Activated naive CD4-positive, alpha-beta T cell treated with anti-CD3 and anti-CD28 coated beads for 36 hours (primary cell): Measurements from ENCODE around the gene CDH22. TPM values are rescaled to one million over a fixed set of nuclear protein-coding genes. Genes with fewer than 3 reads are reported as not detected.

Experiments
- CTCF ChIA-PET: fragments of 350-600 bp; sonication (Branson Sonifier 250); formaldehyde crosslinking; loops from one replicate; lab custom pipeline; 2021; ENCODE audit warnings: antibody characterized with exemption; lab: Charles Lee
- DNase-seq: peaks from one replicate; pipeline ENCODE4 v3.0.0-alpha.2; 2020
- H3K27ac Mint-ChIP-seq: one replicate; pipeline ENCODE4 v1.8.0; 2021; ENCODE audit warnings: mild to moderate bottlenecking, mixed read lengths
- H3K27me3 Mint-ChIP-seq: one replicate; pipeline ENCODE4 v1.8.0; 2021; ENCODE audit warnings: low read depth, mixed read lengths
- H3K36me3 Mint-ChIP-seq: one replicate; pipeline ENCODE4 v1.8.0; 2021; ENCODE audit warnings: low read depth, mixed read lengths
- H3K4me1 Mint-ChIP-seq: one replicate; pipeline ENCODE4 v1.8.0; 2021; ENCODE audit warnings: low read depth, mixed read lengths
- H3K4me3 Mint-ChIP-seq: one replicate; pipeline ENCODE4 v1.8.0; 2021; ENCODE audit warnings: mild to moderate bottlenecking, moderate library complexity, mixed read lengths
- H3K9me3 Mint-ChIP-seq: one replicate; pipeline ENCODE4 v1.8.0; 2021; ENCODE audit warnings: mixed read lengths
- intact Hi-C: fragments of 100-400 bp; cut with micrococcal nuclease; formaldehyde crosslinking; loops from one replicate; pipeline ENCODE4 v1.15.1; 2023
- total RNA-seq, 2 experiments: library from RNA; stranded (reverse); gene quantifications; one replicate each; pipeline ENCODE4 v1.2.3, GENCODE V29; 2021

Gene CDH22
- total RNA-seq, 2 experiments from 2014 or later = 0.07 TPM; not detected in 1

DNA sequence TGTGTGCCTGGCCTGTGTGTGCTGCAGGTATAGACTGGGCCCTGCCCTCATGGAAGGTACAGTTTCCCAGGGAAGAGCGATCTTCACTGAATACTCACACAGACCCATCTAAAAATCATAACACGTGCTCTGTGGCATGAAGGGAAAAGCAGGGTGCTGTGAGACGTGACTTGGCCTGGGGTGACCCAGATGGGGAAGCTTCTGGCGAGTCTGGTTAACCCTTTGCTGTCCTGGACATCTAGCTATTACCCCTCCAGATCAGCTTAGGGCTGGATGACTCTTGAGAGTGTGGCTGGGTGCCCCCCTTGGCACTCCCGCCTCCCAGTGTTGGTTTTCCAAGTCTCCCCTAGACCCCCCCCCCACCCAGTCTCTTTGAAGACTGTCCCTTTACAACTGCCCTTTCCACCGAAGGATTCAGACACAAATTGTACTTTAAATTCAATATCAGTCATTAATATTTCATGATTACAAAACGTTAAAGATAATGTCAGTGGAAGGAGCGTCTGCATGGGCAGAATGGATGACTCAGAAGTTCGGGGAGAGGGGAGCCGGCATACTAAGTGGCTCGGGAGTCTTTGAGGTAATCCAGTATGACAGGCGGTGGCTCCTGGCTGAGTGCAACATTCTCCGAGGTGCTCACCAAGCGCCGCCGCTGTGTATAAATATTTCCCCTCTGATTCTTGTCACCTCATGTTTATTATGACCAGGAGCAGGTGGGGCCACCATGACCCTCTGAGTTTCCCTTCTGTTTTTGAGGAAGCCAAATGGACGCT is 112.8 kb downstream of the CDH22 start:
- H3K4me1 Mint-ChIP-seq = no peaks in the 10 kb centered on the region
- H3K36me3 Mint-ChIP-seq = no peaks in the 10 kb centered on the region
- no peak overlapping the region for H3K4me3 Mint-ChIP-seq
- intact Hi-C loops = no loop called here
- H3K9me3 Mint-ChIP-seq = no peaks in the 10 kb centered on the region
- no peak for DNase-seq
- CTCF ChIA-PET = no interaction called here
- peaks cover 28% of the 10 kb centered on the region for H3K27me3 Mint-ChIP-seq
- no peak overlapping the region for H3K27ac Mint-ChIP-seq

DNA sequence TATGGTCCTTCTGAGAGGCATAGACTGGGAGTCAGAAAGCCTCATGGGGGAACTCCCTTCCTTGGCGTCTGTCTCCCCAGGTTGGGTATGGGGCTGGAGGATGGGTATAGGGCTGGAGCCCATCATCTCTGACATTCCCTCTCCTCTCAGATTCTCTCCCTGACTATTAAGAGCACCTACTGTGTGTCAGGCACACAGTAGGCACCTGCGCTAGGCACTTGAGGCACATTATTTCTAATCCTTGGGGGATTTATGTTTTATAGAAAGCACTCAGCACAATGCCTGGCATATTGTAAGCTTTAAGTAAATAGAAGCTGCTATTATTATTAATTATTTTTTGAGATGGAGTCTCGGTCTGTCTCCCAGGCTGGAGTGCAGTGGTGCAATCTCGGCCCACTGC is 113.9 kb downstream of the CDH22 start:
- Mint-ChIP-seq H3K9me3 (no peaks in the 10 kb centered on the region), H3K36me3 (no peaks in the 10 kb centered on the region), H3K27ac (no peak overlapping the region), H3K4me3 (no peak overlapping the region), H3K27me3 (peaks cover 22% of the 10 kb centered on the region), H3K4me1 (no peaks in the 10 kb centered on the region)
- no peak for DNase-seq
- CTCF ChIA-PET = no interaction called here
- intact Hi-C loops = no loop called here

DNA sequence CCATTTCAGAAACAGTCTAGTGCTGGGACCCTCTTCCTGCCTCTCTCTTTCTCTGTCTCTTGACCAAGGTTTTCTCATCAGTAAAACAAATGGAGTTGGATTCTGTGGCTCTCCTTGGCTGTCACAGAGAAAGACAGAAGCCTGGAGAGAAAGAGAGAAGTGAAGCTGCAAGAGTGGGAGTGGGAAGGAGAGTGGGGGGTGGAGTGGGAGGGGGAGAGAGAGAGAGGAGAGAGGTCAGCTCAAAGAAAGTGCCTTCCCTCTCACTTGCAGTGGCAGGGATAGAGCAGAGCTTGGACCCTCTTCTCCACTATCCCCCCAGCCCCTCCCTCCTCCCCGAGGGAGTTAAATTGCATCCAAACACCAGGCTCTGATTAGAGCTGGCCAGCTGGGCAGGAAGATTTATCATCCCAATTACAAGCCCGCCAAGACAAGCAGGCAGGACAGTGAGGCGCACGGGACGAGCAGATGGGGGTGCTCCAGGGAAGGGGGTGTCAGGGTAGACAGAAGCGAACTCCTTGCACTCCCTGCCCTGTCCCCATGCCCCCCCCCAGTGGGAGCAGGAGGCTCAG is 115.8 kb downstream of the CDH22 start:
- Mint-ChIP-seq H3K27ac (no peak overlapping the region), H3K4me1 (no peaks in the 10 kb centered on the region), H3K27me3 (peaks cover 6% of the 10 kb centered on the region), H3K4me3 (no peak overlapping the region), H3K9me3 (no peaks in the 10 kb centered on the region), H3K36me3 (no peaks in the 10 kb centered on the region)
- no peak for DNase-seq
- intact Hi-C loops = no loop called here
- CTCF ChIA-PET = interaction anchor here (0.7 kb wide), 1 partner anchor 175 kb away, joined by 5 read pairs; no protein-coding TSS in a partner anchor

DNA sequence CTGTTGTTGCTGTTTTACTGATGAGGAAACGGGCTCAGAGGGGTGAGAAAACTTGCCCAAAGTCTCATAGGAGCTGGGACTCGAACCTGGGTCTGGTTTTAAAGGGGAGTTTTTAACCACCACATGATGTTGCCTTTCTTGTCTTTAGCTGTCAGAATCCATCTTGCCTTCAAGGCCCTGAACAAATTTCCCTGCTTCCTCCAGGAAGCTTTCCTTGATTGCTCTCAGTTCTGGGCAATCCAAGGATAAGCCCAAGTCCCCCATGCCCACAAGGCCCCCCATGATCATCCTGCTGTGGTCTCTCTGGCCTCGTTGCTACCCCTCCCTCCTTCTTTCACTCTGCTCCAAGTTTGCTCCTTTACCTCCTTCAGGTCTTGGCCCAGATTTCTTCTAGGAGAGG is 116.7 kb downstream of the CDH22 start:
- CTCF ChIA-PET = interaction anchor here (0.6 kb wide), 1 partner anchor 107 kb away, joined by 5 read pairs; no protein-coding TSS in a partner anchor
- H3K4me1 Mint-ChIP-seq = no peaks in the 10 kb centered on the region
- no peak for DNase-seq
- no peak overlapping the region for H3K27ac Mint-ChIP-seq
- H3K4me3 Mint-ChIP-seq = no peak overlapping the region
- H3K36me3 Mint-ChIP-seq = no peaks in the 10 kb centered on the region
- peaks cover 2% of the 10 kb centered on the region for H3K27me3 Mint-ChIP-seq
- intact Hi-C loops = no loop called here
- H3K9me3 Mint-ChIP-seq = no peaks in the 10 kb centered on the region

DNA sequence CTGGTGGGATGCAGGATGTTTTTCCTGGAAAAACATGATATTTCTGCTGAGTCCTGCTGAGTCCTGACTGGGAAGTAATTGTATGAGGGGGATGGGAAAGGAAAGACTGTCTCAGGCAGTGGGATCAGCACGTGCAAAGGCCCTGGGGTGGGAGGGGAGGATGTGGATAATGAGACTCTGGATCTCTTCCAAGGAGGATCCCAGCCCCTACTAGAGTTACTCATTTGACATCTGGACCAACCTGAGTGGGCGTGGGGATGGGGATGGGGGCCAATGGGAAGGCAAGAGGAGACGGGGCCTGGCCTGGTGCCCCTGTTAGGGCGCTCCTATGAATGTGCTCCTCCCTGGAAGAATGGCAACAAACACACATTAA is 117.1 kb downstream of the CDH22 start:
- Mint-ChIP-seq H3K36me3 (no peaks in the 10 kb centered on the region), H3K9me3 (no peaks in the 10 kb centered on the region), H3K27me3 (peaks cover 2% of the 10 kb centered on the region), H3K4me1 (no peaks in the 10 kb centered on the region), H3K4me3 (no peak overlapping the region), H3K27ac (no peak overlapping the region)
- no peak for DNase-seq
- CTCF ChIA-PET = no interaction called here
- intact Hi-C loops = no loop called here

DNA sequence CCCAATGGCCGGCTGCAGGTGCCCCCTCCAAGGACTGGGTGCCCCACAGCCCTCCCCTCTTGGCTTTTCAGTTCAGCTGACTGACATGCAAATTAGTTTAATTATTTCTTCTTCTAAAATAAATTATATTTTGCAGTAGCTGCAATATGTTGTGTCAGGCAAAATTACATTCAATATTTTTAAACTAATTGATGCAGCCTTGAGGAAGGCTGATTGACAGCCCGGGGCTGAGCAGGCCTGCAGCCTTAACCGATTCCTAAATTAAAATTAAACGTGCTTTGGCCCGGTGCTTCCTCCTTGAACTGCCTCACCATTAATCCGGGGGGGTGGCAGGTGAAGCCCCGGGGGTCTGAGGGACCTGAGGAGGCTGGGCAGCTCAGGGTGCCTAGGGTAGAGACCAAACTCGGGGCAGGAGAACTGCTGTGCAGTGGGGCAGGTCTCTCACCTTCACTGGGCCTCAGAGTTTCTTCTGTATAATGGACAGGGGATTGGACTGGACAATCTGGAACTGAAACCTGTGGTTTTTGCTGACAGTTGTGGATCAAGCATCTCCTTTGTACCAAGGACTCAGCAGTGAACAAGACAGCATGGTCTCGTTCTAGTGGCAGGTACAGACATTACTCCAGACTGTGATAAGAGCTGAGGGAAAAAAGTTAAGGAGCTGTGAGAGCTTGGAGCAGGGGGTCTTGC is 117.7 kb downstream of the CDH22 start:
- H3K36me3 Mint-ChIP-seq = no peaks in the 10 kb centered on the region
- H3K27ac Mint-ChIP-seq = no peak overlapping the region
- peaks cover 2% of the 10 kb centered on the region for H3K27me3 Mint-ChIP-seq
- intact Hi-C loops = no loop called here
- H3K9me3 Mint-ChIP-seq = no peaks in the 10 kb centered on the region
- H3K4me3 Mint-ChIP-seq = no peak overlapping the region
- CTCF ChIA-PET = no interaction called here
- no peaks in the 10 kb centered on the region for H3K4me1 Mint-ChIP-seq
- DNase-seq = no peak

DNA sequence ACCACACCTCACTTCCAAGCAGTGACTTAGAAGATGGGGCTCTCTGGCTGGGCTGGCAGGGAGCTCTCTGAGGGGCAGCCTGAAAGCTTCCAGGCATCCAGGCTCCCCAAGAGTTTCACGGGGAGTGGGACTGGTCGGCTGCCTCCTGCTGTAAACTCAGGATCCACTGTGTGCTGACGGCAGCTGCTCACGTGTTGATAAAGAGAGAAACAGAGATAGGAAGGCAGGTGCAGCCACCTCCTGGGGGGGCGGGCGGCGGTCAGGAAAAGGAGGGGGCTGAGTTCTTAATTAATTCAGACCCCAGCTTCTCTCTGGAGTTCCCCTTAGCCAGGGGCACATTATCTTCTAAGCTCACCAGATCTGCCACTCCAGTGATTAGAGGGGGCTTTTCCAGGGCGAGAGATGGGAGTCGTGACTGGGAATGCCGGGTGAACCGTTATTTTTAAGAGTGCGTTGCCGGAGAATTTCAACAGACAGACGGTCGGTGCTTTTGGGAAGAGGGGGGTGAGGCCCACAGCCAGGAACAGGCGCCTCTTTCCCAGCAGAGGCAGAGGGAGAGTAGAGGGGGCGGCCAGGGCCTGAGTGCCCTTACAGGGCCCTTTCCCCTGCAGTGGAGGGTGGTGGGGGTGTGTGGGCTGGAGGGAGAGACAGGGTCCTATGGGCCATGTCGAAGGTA is 119.3 kb downstream of the CDH22 start:
- Mint-ChIP-seq H3K9me3 (no peaks in the 10 kb centered on the region), H3K27me3 (peaks cover 2% of the 10 kb centered on the region), H3K27ac (no peak overlapping the region), H3K36me3 (no peaks in the 10 kb centered on the region), H3K4me3 (no peak overlapping the region), H3K4me1 (no peaks in the 10 kb centered on the region)
- no peak for DNase-seq
- intact Hi-C loops = no loop called here
- CTCF ChIA-PET = interaction anchor here (0.7 kb wide), 1 partner anchor 37 kb away, joined by 3 read pairs; no protein-coding TSS in a partner anchor

DNA sequence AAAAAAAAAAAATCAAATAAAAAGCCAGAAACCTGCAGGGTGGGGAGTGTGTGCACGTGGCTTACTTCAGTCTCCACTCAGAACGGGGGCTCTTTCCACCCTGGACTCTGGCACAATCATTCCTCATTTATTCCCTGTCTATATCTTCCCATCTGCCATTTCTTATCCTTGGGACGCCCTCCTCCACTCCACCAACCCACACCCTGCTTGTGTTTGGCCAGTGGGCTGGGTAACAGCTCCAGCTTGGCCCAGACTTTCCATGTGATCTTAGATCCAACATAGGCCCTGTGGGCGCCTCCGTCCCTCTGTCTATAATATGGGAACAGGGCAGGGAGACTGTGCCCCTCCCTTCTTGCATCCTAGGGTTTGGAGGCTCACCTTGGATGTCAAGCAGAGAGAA is 122.1 kb downstream of the CDH22 start:
- Mint-ChIP-seq H3K4me3 (no peak overlapping the region), H3K9me3 (no peaks in the 10 kb centered on the region), H3K36me3 (no peaks in the 10 kb centered on the region), H3K4me1 (no peaks in the 10 kb centered on the region), H3K27me3 (peaks cover 2% of the 10 kb centered on the region), H3K27ac (no peak overlapping the region)
- CTCF ChIA-PET = interaction anchor here (0.6 kb wide), 1 partner anchor 173 kb away, joined by 3 read pairs; no protein-coding TSS in a partner anchor
- DNase-seq = no peak
- intact Hi-C loops = no loop called here

DNA sequence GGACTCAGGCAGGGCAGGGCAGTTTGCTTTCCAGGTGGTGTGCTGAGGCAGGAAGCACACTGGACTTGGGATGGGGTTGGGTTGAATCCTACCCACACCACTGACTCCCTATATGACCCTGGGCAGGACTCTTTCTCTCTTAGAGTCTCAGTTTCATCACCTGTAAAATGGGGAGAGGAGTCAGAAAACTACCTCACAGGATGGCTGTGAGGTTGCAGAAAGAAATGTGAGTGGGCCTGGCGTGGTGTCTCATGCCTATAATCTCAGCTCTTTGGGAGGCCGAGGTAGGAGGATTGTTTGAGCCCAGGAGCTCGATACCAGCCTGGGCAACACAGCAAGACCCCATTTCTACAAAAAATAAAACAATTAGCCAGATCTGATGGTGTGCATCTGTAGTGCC is 122.9 kb downstream of the CDH22 start:
- Mint-ChIP-seq H3K9me3 (no peaks in the 10 kb centered on the region), H3K27ac (no peak overlapping the region), H3K4me1 (no peaks in the 10 kb centered on the region), H3K4me3 (no peak overlapping the region), H3K27me3 (peaks cover 2% of the 10 kb centered on the region), H3K36me3 (no peaks in the 10 kb centered on the region)
- no peak for DNase-seq
- intact Hi-C loops = no loop called here
- CTCF ChIA-PET = no interaction called here

DNA sequence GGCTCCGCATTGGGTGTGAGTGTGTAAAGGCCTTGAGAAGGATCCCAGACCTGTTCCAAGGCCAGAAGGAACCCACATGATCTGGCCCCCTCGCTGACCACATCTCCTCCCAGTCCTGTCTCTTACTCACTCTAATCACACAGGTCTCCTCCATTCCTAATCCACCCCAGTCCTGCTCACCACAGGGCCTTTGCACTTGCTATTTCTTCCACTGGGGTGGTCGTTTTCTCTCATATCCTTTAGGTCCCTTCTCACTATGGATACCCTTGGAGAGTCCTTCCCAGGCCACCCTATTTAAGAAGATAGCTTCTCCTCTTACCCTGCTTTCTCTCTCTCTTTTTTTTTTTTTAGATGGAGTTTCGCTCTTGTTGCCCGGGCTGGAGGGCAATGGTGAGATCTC is 124.5 kb downstream of the CDH22 start:
- intact Hi-C loops = no loop called here
- DNase-seq = no peak
- Mint-ChIP-seq H3K36me3 (no peaks in the 10 kb centered on the region), H3K4me3 (no peak overlapping the region), H3K27me3 (peaks cover 4% of the 10 kb centered on the region), H3K27ac (no peak overlapping the region), H3K9me3 (no peaks in the 10 kb centered on the region), H3K4me1 (no peaks in the 10 kb centered on the region)
- CTCF ChIA-PET = interaction anchor here (0.6 kb wide), 1 partner anchor 246 kb away, joined by 3 read pairs; no protein-coding TSS in a partner anchor

DNA sequence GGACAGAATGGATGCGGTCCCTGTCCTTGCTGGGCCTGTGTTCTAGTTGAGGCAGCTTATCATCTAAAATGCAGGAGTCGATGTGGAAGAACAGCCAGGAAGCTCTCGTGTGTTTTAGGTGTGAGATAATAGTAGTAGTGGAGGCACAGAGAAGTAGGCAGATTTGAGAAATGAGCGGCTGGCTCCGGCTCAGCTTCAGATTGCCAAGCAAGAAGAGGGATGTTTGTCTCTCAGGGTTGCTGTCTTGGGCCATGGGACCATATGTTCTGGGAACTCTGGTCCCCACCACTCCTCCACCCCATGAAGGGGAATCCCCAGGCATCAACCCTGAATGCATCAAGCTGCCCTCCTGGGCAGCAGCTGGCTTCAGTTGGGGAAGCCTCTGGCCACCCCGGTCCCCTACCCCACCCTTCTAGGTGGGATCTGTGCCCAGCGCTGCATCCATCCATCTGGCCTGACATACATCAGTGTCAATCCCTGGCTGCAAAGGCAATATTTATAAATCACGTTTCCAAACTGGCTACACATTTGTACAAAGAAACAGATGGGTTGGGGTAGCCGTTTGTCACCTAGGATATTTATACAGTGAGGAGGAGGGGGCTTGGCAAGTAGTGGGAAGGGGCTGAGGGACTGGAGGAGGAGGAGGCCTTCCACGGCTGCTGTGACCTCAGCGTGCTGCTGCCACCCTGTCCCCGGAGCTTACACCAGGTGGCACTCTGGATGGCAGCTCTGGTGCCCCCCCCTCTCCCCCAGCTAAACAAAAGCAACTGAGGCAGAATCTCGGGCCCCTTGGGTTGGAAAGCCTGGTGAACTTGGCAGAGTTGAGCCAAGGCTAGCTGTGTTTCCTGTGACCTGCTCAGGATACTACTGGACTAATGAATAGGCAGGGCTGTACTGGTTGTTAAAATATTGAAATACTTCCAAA is 125.8 kb downstream of the CDH22 start:
- CTCF ChIA-PET = interaction anchor here (0.5 to 0.7 kb wide), 3 partner anchors 21 to 221 kb away, joined by 3 to 4 read pairs (median 3); no protein-coding TSS in a partner anchor
- no peaks in the 10 kb centered on the region for H3K36me3 Mint-ChIP-seq
- no peak for DNase-seq

More for the DNA sequence above, 125.8 kb downstream of the CDH22 start:
- H3K27ac Mint-ChIP-seq = no peak overlapping the region
- H3K9me3 Mint-ChIP-seq = no peaks in the 10 kb centered on the region
- no peaks in the 10 kb centered on the region for H3K4me1 Mint-ChIP-seq
- no peak overlapping the region for H3K4me3 Mint-ChIP-seq
- intact Hi-C loops = no loop called here
- peaks cover 9% of the 10 kb centered on the region for H3K27me3 Mint-ChIP-seq
